Measurements from ENCODE around the gene PRKG1. TPM values are rescaled to one million over a fixed set of nuclear protein-coding genes. Genes with fewer than 3 reads are reported as not detected.

Gene PRKG1
- total and polyA plus RNA-seq, 12 donors, result 3.8 to 48.1 (median 29.9) TPM

- Histone ChIP-seq H3K4me3 (no peak overlapping the region), H3K9me3 (peaks cover 0 to 10% (median 0%) of the 10 kb centered on the region in 11 donors), H3K27ac (no peak overlapping the region)
Observed at GRCh38 chr10:51763746-51764145, 689.5 kb downstream of the PRKG1 start.

DNA sequence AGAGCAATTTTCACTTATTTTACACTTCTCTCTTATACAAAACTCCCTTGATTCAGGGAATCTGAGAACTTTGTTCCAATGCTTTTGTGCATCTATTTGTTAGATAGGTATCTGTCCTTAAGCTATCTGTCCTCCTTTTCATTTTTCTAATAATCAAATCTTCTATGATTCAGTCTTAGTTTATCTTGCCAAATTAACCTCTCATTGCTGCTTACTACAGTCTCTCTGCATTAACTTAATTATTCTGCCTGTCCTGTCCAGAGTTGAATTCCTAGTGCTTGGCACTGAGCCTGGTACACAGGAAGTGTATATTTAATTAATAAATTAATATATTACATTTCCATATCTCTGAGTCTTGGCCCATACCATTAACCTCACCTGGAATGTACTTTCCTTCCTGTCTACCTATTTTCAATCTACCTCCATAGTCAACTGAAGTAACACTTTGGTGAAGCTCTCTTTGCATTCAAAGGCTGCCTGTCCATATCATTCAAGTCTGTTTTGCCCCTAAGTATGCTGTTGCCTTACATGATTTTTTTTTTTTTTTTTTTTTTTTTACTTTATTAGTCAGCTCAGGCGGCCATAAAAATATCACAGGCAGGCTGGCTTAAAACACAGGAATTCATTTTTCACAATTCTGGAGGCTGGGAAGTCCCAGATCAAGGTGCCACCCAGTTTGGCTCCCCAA is 691.1 kb downstream of the PRKG1 start:
- H3K9me3 ChIP-seq, result peaks cover 0 to 7% (median 0%) of the 10 kb centered on the region in 11 donors
- ATAC-seq (no peak), DNase-seq (no peak)
- H3K4me1 ChIP-seq, result no peaks in the 10 kb centered on the region
- no peaks in the 10 kb centered on the region for H3K36me3 ChIP-seq
- intact Hi-C loops (cut with DNase I), result no loop called here
- H3K27me3 ChIP-seq, result no peaks in the 10 kb centered on the region
- no peak overlapping the region for H3K27ac ChIP-seq
- H3K4me3 ChIP-seq, result no peak overlapping the region
- 90 to 100% methylated on average over 1 of the region's 1 CpG for WGBS, 2 donors
- TF ChIP-seq CTCF (IDR thresholded peaks at IDR 0.05), result no peak

More at GRCh38 chr10:51763746-51764145, 689.5 kb downstream of the PRKG1 start:
- DNase-seq, result no peak
- no peaks in the 10 kb centered on the region for H3K27me3 ChIP-seq
- H3K36me3 ChIP-seq, result no peaks in the 10 kb centered on the region
- TF ChIP-seq CTCF (IDR thresholded peaks at IDR 0.05), result no peak
- no peaks in the 10 kb centered on the region for H3K4me1 ChIP-seq
- ATAC-seq, result no peak
- intact Hi-C loops (cut with DNase I), result no loop called here

DNA sequence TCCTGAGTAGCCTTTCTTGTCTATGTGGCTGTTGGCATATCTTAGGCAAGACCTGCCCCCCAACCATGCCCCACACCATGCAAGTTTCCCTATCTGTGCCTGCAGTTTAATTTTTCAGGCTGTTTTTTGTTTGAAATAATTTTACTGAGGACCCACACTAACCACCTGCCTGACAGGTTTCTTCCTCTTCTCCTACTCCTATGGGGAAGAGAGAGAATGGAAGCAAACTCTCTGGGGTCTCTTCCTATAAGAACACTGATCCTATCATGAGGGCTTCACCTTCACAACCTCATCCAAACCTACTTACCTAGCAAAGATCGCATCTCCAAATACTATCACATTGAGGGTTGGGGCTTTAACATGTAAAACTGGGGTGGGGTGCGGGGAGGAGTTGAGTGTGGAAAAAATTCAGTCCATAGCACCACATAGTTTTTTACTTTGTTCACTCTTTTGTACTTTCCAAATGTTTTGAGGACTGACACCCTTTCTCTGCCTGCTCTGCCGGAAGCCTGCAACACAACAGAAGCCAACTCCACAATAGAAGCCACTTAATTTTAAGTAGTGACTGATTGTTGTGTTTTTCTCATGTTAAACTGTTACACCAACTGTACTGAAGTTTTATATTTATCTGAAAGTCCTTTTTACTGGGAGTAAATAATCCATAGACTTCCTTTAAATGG is 692.3 kb downstream of the PRKG1 start:
- peaks cover 0 to 7% (median 0%) of the 10 kb centered on the region in 11 donors for H3K9me3 ChIP-seq
- WGBS, 2 donors, result 94 to 99% methylated on average over 3 of the region's 3 CpGs

More for the DNA sequence above, 692.3 kb downstream of the PRKG1 start:
- intact Hi-C loops (cut with DNase I), result no loop called here
- no peaks in the 10 kb centered on the region for H3K27me3 ChIP-seq
- ATAC-seq (no peak), DNase-seq (no peak)
- H3K4me3 ChIP-seq, result no peak overlapping the region
- H3K4me1 ChIP-seq, result no peaks in the 10 kb centered on the region
- no peaks in the 10 kb centered on the region for H3K36me3 ChIP-seq
- TF ChIP-seq CTCF (IDR thresholded peaks at IDR 0.05), result no peak
- no peak overlapping the region for H3K27ac ChIP-seq
